NT2/D1 (cell line): ENCODE measurements around the gene INHBE.

ENCODE experiments used
- SUZ12 ChIP-seq: IDR thresholded peaks from 2 replicates; pipeline ENCODE4 v1.6.1; 2011; ENCODE audit not compliant: insufficient read length, insufficient read depth; ENCODE audit errors: extremely low read depth
- YY1 ChIP-seq: IDR thresholded peaks from 2 replicates; pipeline ENCODE4 v1.6.1; 2011; ENCODE audit not compliant: insufficient read length, insufficient read depth
- ZNF274 ChIP-seq: IDR thresholded peaks from 2 replicates; pipeline ENCODE4 v1.6.1; 2011; ENCODE audit warnings: mild to moderate bottlenecking, low read depth, low read length

GRCh38 chr12:57483466-57483865, 28.4 kb downstream of the INHBE start:
- TF ChIP-seq ZNF274 (no peak), YY1 (no peak), SUZ12 (no peak)
